Stimulated activated CD4-positive, alpha-beta T cell treated with anti-CD3 and anti-CD28 coated beads, Interleukin-4, amount 100 ng/mL, for 1 hour (primary cell): ENCODE results near the gene OSBPL1A.

Experiments
- DNase-seq: peaks from one replicate; pipeline ENCODE4 v3.0.0-alpha.2; 2020

OSBPL1A gene

DNA sequence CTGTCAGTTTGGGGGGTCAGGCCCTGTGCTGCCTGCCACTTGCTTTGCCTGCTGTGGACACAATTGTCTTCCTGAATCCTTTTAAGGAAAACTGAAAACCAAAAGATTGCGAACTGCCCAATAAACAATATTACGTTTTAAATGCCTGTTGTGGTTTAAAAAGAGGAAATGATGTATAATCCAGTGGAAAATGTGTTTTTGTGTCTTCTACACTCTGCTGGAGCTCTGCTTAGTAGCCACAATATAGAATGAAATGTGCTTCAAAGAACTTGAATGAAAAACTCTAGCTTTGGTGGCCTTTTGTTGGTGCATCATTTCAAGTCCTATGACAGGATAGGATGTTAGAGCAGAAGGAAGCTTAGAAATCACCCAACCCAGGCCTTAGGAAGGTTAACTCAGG lies 282.0 kb downstream of the OSBPL1A start:
- no peak for DNase-seq

DNA sequence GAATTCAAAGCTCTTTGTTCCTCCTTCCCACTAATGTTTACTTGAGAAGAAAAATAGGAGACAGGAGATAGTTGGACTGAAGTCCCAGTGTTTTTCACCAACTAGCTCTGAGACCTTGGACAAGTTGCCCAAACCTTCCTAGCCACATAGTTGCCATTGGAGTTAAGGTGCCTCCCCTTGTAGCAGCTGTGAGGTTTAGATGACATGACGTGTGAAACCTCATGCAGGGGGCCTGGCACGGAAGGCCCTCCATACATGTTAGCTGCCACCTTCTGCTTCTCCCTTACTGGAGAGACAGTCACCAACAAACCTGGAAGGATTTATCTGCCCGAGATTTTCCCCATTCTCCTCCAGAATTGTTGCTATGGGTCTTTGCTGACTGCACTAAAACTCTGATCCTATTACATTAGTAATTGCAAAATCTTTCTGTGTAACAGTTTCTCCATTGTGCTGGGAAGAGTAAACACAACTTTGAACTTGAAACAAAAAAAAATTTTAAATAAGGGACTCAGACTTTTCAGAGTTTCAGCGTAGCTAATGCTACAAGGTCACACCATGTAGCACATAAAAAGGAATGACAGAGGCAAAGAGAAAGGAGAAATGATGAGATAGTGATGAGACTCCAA lies 282.6 kb downstream of the OSBPL1A start:
- DNase-seq = no peak

DNA sequence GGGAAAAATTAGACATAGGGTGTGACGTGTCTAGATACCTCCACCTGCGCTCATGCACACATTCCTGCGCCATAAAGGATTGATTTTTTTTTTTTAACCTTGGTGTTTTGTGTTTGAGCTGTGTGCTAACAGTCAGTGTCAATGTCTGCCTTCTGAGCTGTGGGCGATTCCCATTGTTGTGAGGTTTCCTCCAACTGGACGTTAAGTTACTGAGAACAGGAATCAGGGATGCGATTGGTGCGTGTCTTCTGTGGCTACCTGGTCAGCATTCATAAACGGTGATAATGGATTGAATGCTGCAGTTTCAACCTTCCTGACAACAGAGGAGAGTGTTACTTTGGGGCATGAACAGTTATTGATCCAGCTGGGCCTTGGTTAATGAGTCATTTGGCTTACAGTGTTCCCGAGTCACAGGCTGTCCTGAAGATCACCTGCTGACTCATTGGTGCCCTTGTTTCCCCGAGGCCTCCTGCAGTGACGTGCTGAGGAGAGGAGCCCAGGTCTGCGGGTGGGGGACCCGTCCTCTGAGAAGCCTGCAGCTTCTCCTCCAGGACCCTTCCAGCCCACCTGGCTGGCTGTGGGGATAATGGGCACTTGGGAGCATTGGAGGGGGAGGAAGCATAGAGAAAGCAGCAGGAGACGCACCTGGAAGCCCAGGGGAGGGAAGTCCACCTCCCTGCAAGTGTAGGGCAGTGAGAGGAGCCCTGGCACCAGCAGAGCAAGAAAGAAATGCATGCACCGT lies 284.6 kb downstream of the OSBPL1A start:
- no peak for DNase-seq

DNA sequence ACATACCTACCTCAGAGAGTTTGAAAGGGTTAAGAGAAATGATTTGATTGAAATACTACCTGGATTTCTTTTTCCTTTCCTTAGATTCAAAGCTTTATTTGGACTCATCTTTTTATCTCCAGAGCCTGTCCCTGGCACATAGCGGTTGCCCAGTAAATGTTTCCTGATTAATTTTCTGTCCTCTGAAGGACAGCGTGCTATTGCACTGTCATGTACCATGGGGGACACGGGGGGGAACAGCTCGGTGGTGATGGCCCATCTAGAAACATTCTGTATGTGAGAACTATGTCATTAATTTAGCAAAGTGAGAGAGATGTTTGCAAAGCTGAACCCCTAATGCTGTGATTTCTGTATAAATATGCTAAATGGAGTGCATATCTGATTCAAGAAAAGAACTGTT lies 285.2 kb downstream of the OSBPL1A start:
- no peak for DNase-seq
